DND-41 (cell line): ENCODE results near the gene KRTCAP2.

ENCODE experiments used
- ATAC-seq: fragments of 200-7000 bp; cut with Tn5 transposase; 3 replicates; pipeline ENCODE4 v1.9.1; 2021; ENCODE audit warnings: low read depth; ENCODE audit not compliant: insufficient read depth
- DNase-seq: peaks from one replicate; pipeline ENCODE4 v3.0.0-alpha.2; 2020
- H2AFZ ChIP-seq: 2 replicates; pipeline ENCODE4 v1.6.0; 2012; ENCODE audit warnings: low read depth, low read length
- H3K27ac ChIP-seq: 2 replicates; pipeline ENCODE4 v1.5.1; 2012; ENCODE audit warnings: low read length, inconsistent platforms
- H3K27me3 ChIP-seq: fragments of 200-600 bp; sonication (generic); 2 replicates; pipeline ENCODE4 v1.6.0; 2012; ENCODE audit warnings: low read length, mild to moderate bottlenecking, inconsistent platforms; ENCODE audit not compliant: insufficient read depth, poor library complexity
- H3K36me3 ChIP-seq: 2 replicates; pipeline ENCODE4 v1.5.1; 2012; ENCODE audit warnings: low read length, inconsistent platforms; ENCODE audit not compliant: insufficient read depth
- H3K4me1 ChIP-seq: 2 replicates; pipeline ENCODE4 v1.5.1; 2012; ENCODE audit warnings: mild to moderate bottlenecking, low read length; ENCODE audit not compliant: insufficient read depth
- H3K4me2 ChIP-seq: 2 replicates; pipeline ENCODE4 v1.6.0; 2012; ENCODE audit warnings: mild to moderate bottlenecking, moderate library complexity, low read length, inconsistent platforms; ENCODE audit not compliant: insufficient read depth
- H3K4me3 ChIP-seq, 2 experiments: fragments of 200-600 bp in 1 of 2; shearing (Covaris generic) in 1 of 2; 2 replicates each; pipeline ENCODE4 v1.5.1; 2012 to 2016; ENCODE audit warnings: inconsistent platforms in 2 of 2, low read length in 2 of 2, mild to moderate bottlenecking in 2 of 2, low read depth in 1 of 2, moderate library complexity in 1 of 2
- H3K79me2 ChIP-seq: 2 replicates; pipeline ENCODE4 v1.6.0; 2012; ENCODE audit warnings: low read length, inconsistent platforms; ENCODE audit not compliant: insufficient read depth
- H3K9ac ChIP-seq: 2 replicates; pipeline ENCODE4 v1.6.0; 2012; ENCODE audit warnings: low read depth, mild to moderate bottlenecking, inconsistent platforms, low read length, moderate library complexity
- H3K9me3 ChIP-seq: 2 replicates; pipeline ENCODE4 v1.5.1; 2012; ENCODE audit warnings: low read length, moderate library complexity, mild to moderate bottlenecking, inconsistent platforms; ENCODE audit not compliant: insufficient read depth, severe bottlenecking
- H4K20me1 ChIP-seq: 2 replicates; pipeline ENCODE4 v1.6.0; 2012; ENCODE audit warnings: low read length; ENCODE audit not compliant: insufficient read depth
- EZH2 ChIP-seq: IDR thresholded peaks from 3 replicates; pipeline ENCODE4 v1.6.1; 2012; ENCODE audit warnings: borderline replicate concordance, low read depth, mild to moderate bottlenecking, moderate library complexity, low read length, inconsistent platforms; ENCODE audit not compliant: severe bottlenecking
- TF ChIP-seq, protein P1 (sequence below): IDR thresholded peaks from 2 replicates; pipeline ENCODE4 v1.5.1; 2012; ENCODE audit warnings: borderline replicate concordance, low read length, moderate library complexity, mild to moderate bottlenecking; ENCODE audit not compliant: poor library complexity, severe bottlenecking; ENCODE audit errors: extremely low read depth

KRTCAP2 gene

GRCh38 chr1:155175281-155175926 lies 2.3 kb upstream of the KRTCAP2 start:
- no peak overlapping the region for H3K9ac ChIP-seq
- no peaks in the 10 kb centered on the region for H4K20me1 ChIP-seq
- H3K9me3 ChIP-seq = no peaks in the 10 kb centered on the region
- H3K36me3 ChIP-seq = peaks cover 18% of the 10 kb centered on the region
- TF ChIP-seq EZH2 = no peak
- TF ChIP-seq, protein P1, sequence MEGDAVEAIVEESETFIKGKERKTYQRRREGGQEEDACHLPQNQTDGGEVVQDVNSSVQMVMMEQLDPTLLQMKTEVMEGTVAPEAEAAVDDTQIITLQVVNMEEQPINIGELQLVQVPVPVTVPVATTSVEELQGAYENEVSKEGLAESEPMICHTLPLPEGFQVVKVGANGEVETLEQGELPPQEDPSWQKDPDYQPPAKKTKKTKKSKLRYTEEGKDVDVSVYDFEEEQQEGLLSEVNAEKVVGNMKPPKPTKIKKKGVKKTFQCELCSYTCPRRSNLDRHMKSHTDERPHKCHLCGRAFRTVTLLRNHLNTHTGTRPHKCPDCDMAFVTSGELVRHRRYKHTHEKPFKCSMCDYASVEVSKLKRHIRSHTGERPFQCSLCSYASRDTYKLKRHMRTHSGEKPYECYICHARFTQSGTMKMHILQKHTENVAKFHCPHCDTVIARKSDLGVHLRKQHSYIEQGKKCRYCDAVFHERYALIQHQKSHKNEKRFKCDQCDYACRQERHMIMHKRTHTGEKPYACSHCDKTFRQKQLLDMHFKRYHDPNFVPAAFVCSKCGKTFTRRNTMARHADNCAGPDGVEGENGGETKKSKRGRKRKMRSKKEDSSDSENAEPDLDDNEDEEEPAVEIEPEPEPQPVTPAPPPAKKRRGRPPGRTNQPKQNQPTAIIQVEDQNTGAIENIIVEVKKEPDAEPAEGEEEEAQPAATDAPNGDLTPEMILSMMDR = no peak
- H3K27me3 ChIP-seq = no peaks in the 10 kb centered on the region
- no peak for ATAC-seq
- no peak overlapping the region for H3K4me3 ChIP-seq
- H3K4me1 ChIP-seq = peaks cover 52% of the 10 kb centered on the region
- H3K79me2 ChIP-seq = peaks cover 19% of the 10 kb centered on the region
- DNase-seq = no peak
- H2AFZ ChIP-seq = no peak overlapping the region
- no peak overlapping the region for H3K27ac ChIP-seq
- peak overlapping the region; percentile 81; the same call in 1 of the 2 replicates for H3K4me2 ChIP-seq

DNA sequence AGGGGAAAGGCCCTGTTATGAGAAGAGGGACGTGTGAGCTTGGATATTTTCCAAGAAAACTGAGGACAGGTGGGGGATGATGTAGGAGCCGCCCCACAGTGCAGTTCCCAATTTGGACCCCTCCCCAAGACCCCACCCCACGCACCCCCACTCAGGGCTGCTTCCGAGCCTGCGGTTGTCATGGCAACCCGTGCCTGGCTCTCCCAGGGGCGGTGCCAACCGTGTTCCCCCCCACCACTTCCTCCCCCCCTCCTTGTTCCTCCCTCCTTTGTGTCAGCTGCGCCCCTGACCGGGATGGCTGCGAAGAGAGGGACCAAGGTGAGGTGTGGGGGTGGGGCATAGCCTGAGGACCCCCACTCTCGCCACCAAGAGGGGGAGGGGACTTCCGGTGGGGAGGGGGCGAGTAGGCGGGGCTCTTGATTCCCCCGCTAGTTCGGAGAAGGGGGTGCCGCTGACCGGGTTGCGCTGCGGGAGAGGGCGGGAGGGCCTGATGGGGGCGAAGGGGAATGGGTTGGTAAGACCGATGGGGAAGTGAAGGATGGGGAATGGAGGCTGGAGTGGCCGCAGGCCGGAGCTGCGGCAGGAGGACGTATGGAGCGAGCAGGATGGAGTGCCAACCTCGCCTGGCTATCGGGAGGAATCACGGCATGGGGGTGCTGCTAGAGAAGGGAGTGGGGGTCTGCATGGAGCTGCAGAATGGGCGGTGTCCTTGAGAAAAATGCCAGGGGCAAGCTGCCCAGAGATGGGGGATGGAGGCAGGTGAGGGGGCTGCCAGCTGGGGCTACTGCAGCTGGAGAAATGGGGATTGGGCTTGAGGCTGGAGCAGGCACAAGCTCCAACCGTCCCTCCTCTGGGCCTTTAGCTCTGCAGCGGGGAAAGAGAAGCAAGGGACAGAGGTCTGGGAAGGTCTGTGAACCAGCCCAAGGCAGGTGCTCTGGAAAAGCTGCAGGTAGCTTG lies 1.5 kb upstream of the KRTCAP2 start:
- Histone ChIP-seq H3K4me2 (peak overlapping the region; percentile 81), H3K9me3 (no peaks in the 10 kb centered on the region), H3K36me3 (peaks cover 23% of the 10 kb centered on the region), H3K4me1 (peaks cover 52% of the 10 kb centered on the region), H3K79me2 (peaks cover 19% of the 10 kb centered on the region), H3K9ac (peak overlapping the region; percentile 86), H3K4me3 (peak overlapping the region in 1 of 2 experiments; percentile 79; a peak in 2 of 4 replicates), H4K20me1 (no peaks in the 10 kb centered on the region), H3K27ac (peak overlapping the region; percentile 41; the same call in 1 of the 2 replicates), H2AFZ (peak overlapping the region; percentile 88), H3K27me3 (no peaks in the 10 kb centered on the region)
- TF ChIP-seq EZH2 = no peak
- TF ChIP-seq, protein P1 = no peak
- DNase-seq = peak; percentile 73
- peak; percentile 7; the same call in 1 of the 3 replicates for ATAC-seq

- TF ChIP-seq EZH2 = no peak
- TF ChIP-seq, protein P1 = no peak
- ATAC-seq = peak; percentile 34
- peaks cover 32% of the 10 kb centered on the region for H3K36me3 ChIP-seq
These were observed 597 bp upstream of the KRTCAP2 start, which contains the start of gene TRIM46 for GRCh38 chr1:155173478-155174323. Gene TRIM46 (plus strand): TSS chr1:155173849. CDS start chr1:155173967, 118 bp downstream.

More at GRCh38 chr1:155173478-155174323, 597 bp upstream of the KRTCAP2 start, which contains the start of gene TRIM46:
- H3K9me3 ChIP-seq = no peaks in the 10 kb centered on the region
- peak within 1 kb of the TSS; percentile 81 for H3K4me2 ChIP-seq
- H3K79me2 ChIP-seq = peaks cover 19% of the 10 kb centered on the region
- no peaks in the 10 kb centered on the region for H3K27me3 ChIP-seq
- H2AFZ ChIP-seq = peak within 1 kb of the TSS; percentile 88
- peaks cover 52% of the 10 kb centered on the region for H3K4me1 ChIP-seq
- H4K20me1 ChIP-seq = no peaks in the 10 kb centered on the region; the same call in 1 of the 2 replicates
- peak within 1 kb of the TSS; percentile 42 to 79; a peak in 3 of 4 replicates for H3K4me3 ChIP-seq
- H3K9ac ChIP-seq = peak within 1 kb of the TSS; percentile 86
- DNase-seq = peak; percentile 79
- H3K27ac ChIP-seq = peak within 1 kb of the TSS; percentile 93
